Stimulated activated CD8-positive, alpha-beta memory T cell treated with anti-CD3 and anti-CD28 coated beads, Interleukin-4, amount 100 ng/mL, for 4 hours (primary cell): ENCODE data around the gene FBRSL1.
"Not testable (repeated sequence)": the region's sequence is repeated elsewhere in the genome, so short reads cannot be mapped to it uniquely, and the experiment has no call there.

Source experiments
- DNase-seq, 2 donors: peaks; one replicate each; pipeline ENCODE4 v3.0.0-alpha.2; 2020; ENCODE audit warnings: low read depth in 2 of 2, low spot score in 1 of 2

The FBRSL1 gene

GRCh38 chr12:132470397-132470796, 19.6 kb upstream of the FBRSL1 start:
- no peak for DNase-seq

GRCh38 chr12:132471011-132471857, 18.7 kb upstream of the FBRSL1 start:
- no peak for DNase-seq

- no peak for DNase-seq
Observed at GRCh38 chr12:132471858-132472255, 18.1 kb upstream of the FBRSL1 start.

GRCh38 chr12:132472386-132472785, 17.6 kb upstream of the FBRSL1 start:
- no peak for DNase-seq

GRCh38 chr12:132474237-132474741, 15.7 kb upstream of the FBRSL1 start:
- no peak for DNase-seq

GRCh38 chr12:132474799-132475303, 15.1 kb upstream of the FBRSL1 start:
- DNase-seq = not testable (repeated sequence)

- DNase-seq = no peak
Observed at GRCh38 chr12:132475304-132476037, 14.5 kb upstream of the FBRSL1 start.

GRCh38 chr12:132476038-132476414, 13.9 kb upstream of the FBRSL1 start:
- no peak for DNase-seq

GRCh38 chr12:132476421-132476820, 13.5 kb upstream of the FBRSL1 start:
- DNase-seq = no peak

GRCh38 chr12:132477017-132477702, 12.8 kb upstream of the FBRSL1 start:
- no peak for DNase-seq

- DNase-seq = no peak
Observed at GRCh38 chr12:132477703-132478432, 12.1 kb upstream of the FBRSL1 start.

GRCh38 chr12:132478433-132478803, 11.5 kb upstream of the FBRSL1 start:
- DNase-seq = no peak

GRCh38 chr12:132478845-132479244, 11.1 kb upstream of the FBRSL1 start:
- DNase-seq = no peak

- no peak for DNase-seq
Observed at GRCh38 chr12:132479291-132479690, 10.7 kb upstream of the FBRSL1 start.

- DNase-seq = no peak
Observed at GRCh38 chr12:132479938-132480622, 9.9 kb upstream of the FBRSL1 start.

GRCh38 chr12:132480623-132481132, 9.3 kb upstream of the FBRSL1 start:
- no peak for DNase-seq

- DNase-seq = no peak
Observed at GRCh38 chr12:132481345-132481744, 8.6 kb upstream of the FBRSL1 start.

GRCh38 chr12:132481771-132482745, 7.9 kb upstream of the FBRSL1 start:
- no peak for DNase-seq

GRCh38 chr12:132482771-132483170, 7.2 kb upstream of the FBRSL1 start:
- DNase-seq = no peak
